ENCODE data around the gene OR51G1.

The OR51G1 gene

GRCh38 chr11:4881860-4882500 is 42.2 kb downstream of the OR51G1 start, which contains the start of gene OR51T1:
Gene OR51T1, plus strand, starts transcription at chr11:4881900. Its CDS starts 0 bp downstream, at chr11:4881900.
- 89 to 90% methylated on average over 8 of the region's 8 CpGs for WGBS, 2 experiments
- H3K27me3 ChIP-seq (ENCODE audit: control insufficient read depth, insufficient read depth, low read length, poor library complexity, severe bottlenecking): no peaks in the 10 kb centered on the region
- no peak within 1 kb of the TSS for H3K27ac ChIP-seq (ENCODE audit: insufficient read depth, low read depth, low read length, poor library complexity, severe bottlenecking)
- no peaks in the 10 kb centered on the region for H3K36me3 ChIP-seq (ENCODE audit: control insufficient read depth, insufficient read depth, low read length)
- H3K9me3 ChIP-seq (ENCODE audit: control insufficient read depth, low read length): no peaks in the 10 kb centered on the region
- no peaks in the 10 kb centered on the region for H3K4me1 ChIP-seq (ENCODE audit: control insufficient read depth, insufficient read depth, low read length)
- H3K4me3 ChIP-seq (ENCODE audit: insufficient read depth, low read depth, low read length): no peak within 1 kb of the TSS

GRCh38 chr11:4881188-4881587 is 43.0 kb downstream of the OR51G1 start:
- 91 to 96% methylated on average over 4 of the region's 4 CpGs for WGBS, 2 experiments
- no peaks in the 10 kb centered on the region for H3K36me3 ChIP-seq (ENCODE audit: control insufficient read depth, insufficient read depth, low read length)
- H3K27ac ChIP-seq (ENCODE audit: insufficient read depth, low read depth, low read length, poor library complexity, severe bottlenecking): no peak overlapping the region

More at GRCh38 chr11:4881188-4881587, 43.0 kb downstream of the OR51G1 start:
- Histone ChIP-seq H3K27me3 (ENCODE audit: control insufficient read depth, insufficient read depth, low read length, poor library complexity, severe bottlenecking) (no peaks in the 10 kb centered on the region), H3K4me1 (ENCODE audit: control insufficient read depth, insufficient read depth, low read length) (no peaks in the 10 kb centered on the region), H3K4me3 (ENCODE audit: insufficient read depth, low read depth, low read length) (no peak overlapping the region), H3K9me3 (ENCODE audit: control insufficient read depth, low read length) (no peaks in the 10 kb centered on the region)

Measured in ectodermal cell (in vitro differentiated cells).